Stimulated activated CD4-positive, alpha-beta T cell treated with anti-CD3 and anti-CD28 coated beads, Interleukin-15, amount 100 ng/mL, for 1 hour (primary cell): ENCODE data around the gene ZMIZ2.
"Not testable (repeated sequence)": the region's sequence is repeated elsewhere in the genome, so short reads cannot be mapped to it uniquely, and the experiment has no call there.

Experiments
- DNase-seq, 2 donors: peaks; one replicate each; pipeline ENCODE4 v3.0.0-alpha.2; 2020; ENCODE audit warnings: low read depth in 1 of 2, low spot score in 1 of 2

The ZMIZ2 gene

GRCh38 chr7:44748045-44748947 is at the start of gene ZMIZ2:
Gene ZMIZ2, plus strand, starts transcription at chr7:44748847. Its CDS starts 7,403 bp downstream, at chr7:44756250.
- DNase-seq: peak; percentile 88 to 91

DNA sequence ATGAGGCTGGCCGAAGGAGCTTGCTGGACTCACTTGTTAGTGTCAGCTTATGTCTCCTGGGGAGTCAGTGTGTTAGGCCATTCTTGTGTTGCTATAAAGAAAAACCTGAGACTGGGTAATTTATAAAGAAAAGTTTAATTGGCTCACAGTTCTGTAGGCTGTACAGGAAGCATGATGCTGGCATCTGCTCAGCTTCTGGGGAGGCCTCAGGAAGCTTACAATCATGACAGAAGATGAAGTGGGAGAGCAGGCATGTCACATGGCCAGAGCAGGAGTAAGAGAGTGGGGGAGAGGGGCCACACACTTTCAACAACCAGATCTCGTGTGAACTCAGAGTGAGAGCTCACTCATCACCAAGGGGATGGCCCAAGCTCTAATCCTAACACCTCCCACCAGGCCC is 49.0 kb upstream of the ZMIZ2 start:
- DNase-seq: not testable (repeated sequence)

- DNase-seq: no peak
Measured at GRCh38 chr7:44700322-44700721, 48.3 kb upstream of the ZMIZ2 start.

GRCh38 chr7:44703391-44703790 is 45.3 kb upstream of the ZMIZ2 start:
- not testable (repeated sequence) for DNase-seq

DNA sequence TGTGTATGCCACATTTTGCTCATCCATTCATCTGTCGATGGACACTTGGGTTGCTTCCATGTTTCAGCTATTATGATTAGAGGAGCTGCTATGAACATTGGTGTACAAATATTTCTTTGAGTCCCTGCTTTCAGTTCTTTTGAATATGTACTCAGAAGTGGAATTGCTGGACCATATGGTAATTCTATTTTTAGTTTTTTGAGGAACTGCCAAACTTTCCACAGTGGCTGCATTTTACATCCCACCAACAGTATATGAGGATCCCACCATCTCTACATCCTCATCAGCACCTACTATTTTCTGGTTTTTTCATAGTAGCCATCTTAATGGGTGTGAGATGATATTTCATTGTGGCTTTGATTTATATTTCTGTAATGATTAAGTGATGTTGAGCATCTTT is 44.7 kb upstream of the ZMIZ2 start:
- DNase-seq: no peak

DNA sequence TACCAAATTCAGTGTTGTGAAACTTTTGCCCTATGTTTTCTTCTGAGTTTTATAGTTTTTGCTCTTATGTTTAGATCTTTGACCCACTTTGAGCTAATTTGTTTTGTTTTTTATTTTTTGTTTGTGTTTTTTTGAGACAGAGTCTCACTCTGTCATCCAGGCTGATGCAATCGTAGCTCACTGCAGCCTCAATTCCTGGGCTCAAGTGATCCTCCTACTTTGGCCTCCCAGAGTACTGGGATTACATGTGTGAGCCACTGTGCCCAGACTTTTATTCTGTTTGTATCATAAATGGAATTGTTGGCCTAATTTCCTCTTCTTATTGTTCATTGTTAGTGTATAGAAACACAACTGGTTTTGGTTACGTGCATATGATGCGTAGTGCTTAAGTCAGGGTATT is 43.2 kb upstream of the ZMIZ2 start:
- DNase-seq: no peak

DNA sequence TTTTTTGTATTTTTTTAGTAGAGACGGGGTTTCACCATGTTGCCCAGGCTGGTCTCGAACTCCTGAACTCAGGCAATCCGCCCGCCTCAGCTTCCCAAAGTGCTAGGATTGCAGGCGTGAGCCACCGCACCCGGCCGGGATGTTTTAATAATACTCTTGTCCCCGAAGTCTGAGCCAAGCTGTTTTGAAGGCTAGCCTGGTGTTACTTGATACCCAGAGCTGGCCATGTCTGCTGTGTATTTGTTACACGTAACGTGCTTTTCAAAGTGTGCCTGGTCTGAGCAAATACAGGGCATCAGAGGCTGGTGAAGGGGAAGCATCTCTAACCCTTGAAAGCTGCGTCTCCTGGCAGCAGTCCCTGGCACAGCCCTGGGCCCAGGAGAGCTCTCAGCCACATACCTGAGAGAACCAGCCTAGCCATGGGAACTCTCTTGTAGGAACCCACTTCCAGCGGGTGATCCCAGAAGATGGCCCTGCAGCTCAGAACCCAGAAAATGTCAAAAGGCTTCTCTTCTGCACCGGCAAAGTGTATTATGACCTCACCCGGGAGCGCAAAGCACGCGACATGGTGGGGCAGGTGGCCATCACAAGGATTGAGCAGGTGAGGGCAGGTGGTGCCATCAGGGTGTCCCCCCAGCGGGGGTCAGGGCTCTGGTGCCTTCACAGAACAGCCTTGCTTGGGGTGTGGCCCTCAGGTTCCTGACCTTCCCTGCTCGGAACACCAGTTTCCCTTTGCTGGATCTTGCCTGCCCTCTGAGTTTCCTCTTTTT is 41.7 kb upstream of the ZMIZ2 start:
- DNase-seq: no peak

DNA sequence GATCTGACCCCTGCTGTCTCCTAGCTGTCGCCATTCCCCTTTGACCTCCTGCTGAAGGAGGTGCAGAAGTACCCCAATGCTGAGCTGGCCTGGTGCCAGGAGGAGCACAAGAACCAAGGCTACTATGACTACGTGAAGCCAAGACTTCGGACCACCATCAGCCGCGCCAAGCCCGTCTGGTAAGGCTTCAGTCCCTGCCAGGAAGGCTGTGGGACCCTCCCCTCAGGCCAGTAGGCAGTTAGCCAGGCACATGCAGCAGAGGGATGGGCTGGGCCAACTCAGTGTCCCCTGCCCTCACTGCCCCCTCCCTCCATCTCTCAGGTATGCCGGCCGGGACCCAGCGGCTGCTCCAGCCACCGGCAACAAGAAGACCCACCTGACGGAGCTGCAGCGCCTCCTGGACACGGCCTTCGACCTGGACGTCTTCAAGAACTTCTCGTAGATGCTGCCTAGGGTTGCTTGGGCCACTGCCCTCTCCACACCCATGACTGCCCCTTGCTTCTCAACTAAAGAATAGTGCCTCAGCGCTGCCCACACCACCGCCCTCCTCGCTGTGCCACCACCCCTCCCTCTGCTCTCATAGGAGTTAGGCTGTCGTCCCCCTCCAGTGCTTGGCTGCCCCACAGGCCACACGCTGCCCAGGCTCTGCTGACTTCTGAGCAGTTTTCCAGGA is 41.0 kb upstream of the ZMIZ2 start:
- DNase-seq: no peak

- no peak for DNase-seq
Measured at GRCh38 chr7:44709011-44709915, 39.4 kb upstream of the ZMIZ2 start.

DNA sequence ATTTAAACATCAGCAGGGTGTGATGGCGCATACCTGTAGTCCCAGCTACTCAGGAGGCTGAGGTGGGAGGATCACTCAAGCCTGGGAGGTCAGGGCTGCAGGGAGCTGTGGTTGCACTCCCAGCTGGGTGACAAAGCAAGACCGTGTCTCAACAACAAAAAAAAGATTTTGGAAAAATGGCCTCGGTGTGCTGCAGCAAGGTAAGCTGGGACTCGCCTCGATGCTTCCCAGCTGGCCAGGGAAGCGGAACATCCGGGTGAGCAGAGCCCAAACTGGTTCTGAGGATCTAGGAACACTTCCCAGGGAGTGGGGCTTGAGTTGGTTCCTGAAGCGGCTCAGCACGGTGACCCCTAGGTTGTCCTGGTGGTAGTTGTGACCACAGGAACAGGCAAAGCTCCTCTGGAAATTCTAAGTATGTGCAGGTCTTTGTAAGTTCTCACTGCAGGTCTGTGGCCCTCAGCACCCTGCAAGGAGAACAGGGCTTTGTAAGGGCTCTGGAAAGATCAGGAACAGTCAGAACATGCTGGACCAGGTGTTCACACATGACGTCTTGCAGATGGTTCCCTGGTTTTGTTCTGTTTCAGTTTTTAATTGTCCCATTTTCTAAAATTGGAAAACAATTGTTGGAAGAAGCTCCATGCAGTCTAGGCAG is 38.6 kb upstream of the ZMIZ2 start:
- DNase-seq: no peak

- DNase-seq: no peak
Measured at GRCh38 chr7:44711528-44711927, 37.1 kb upstream of the ZMIZ2 start.

GRCh38 chr7:44712012-44712411 is 36.6 kb upstream of the ZMIZ2 start:
- no peak for DNase-seq

DNA sequence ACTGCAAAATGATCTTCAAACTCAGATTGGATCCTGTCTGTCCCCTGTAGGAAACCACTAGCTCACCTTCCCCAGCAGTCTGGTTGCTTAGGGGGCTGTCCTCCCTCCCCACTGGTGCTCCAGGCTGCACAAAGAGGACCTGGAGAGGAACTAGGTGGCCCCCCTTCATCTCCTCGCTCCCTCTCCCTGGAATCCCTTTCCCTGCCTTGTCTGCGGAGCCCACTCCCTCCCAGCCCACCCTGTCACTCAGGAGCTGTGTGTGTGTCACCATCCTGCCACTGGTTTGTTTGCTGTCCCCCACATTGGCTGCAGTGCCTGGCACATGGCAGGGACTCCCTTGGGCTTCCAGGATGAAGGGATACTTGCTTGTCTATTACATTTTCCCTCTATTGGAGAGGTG is 35.5 kb upstream of the ZMIZ2 start:
- no peak for DNase-seq

DNA sequence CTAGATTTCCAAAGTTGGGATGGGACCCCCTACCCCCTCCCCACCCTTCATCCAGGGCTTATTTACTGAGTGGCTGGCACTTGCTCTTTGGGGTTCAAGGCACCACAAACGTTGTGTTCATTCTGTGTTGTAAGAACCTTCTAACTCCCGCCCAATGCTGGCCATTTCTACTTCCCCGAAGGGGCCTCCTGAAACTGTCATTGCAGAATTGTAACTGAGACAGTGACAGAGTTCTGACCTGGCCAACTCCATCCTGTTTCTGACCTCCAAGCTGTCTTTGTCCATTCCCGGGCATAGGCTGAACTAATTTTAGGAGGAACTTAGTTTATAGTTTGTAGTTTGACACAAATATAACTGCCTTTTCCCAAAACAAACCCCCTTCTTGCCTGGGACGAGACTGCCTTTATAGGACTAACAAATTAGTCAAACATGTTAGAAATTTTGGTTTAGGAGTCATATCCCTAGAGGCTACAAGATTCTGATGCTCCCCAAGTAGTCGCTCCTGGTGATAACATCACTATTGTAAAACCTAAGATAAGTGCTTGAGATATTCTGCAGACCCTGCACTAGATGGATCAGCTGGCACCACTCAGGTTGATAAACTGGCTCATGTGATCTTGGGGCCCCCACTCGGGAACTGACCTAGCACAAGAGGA is 34.8 kb upstream of the ZMIZ2 start:
- no peak for DNase-seq

- DNase-seq: no peak
Measured at GRCh38 chr7:44716205-44716604, 32.4 kb upstream of the ZMIZ2 start.

- no peak for DNase-seq
Measured at GRCh38 chr7:44720301-44720700, 28.3 kb upstream of the ZMIZ2 start.

GRCh38 chr7:44724276-44724675 is 24.4 kb upstream of the ZMIZ2 start:
- DNase-seq: no peak

DNA sequence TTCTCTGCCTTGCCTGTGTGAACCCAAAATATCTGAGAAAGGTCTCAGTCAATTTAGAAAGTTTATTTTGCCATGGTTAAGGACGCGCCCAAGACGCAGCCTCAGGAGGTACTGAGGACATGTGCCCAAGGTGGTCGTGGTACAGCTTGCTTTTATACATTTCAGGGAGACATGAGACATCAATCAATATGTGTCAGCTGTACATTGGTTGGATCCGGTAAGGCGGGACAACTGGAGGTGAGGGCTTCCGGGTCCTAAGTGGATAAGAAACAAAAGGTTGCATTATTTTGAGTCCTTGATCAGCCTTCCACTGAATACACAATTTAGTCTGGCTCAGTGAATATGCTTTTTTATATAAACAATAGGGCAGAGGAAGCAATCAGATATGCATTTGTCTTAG is 22.4 kb upstream of the ZMIZ2 start:
- DNase-seq: not testable (repeated sequence)

DNA sequence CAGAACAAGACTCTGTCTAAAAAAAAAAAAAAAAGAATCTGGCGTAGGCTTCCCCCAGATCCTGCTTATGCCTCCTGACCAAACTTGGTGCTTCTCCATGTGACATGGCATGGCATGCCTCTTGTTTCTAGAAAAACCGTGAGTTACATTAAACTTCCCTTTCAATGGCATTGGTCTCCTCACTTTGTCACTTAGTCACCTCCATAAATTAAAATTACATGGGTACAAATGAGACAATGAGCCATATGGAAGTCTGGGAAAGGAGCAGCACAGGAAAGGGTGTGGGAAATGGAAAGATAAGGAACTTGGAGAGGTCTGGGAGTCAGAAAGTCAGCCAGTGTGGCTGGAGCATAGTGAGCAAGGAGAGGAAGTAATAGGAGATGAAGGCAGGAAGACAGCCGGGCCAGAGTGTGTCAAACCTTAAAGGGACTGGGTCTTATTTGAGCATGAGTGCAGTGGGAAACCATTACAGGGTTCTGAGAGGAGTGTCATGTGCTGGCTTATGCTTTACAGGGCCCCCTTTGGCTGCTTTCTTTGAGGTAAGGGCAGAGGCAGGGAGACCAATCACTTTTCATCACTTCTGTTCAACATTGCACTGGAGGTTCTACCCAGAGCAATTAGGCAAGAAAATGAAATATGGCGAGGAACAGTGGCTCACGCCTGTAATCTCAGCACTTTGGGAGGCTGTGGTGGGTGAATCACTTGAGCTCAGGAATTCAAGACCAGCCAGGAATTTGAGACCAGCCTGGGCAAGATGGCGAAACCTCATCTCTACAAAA is 21.3 kb upstream of the ZMIZ2 start:
- no peak for DNase-seq
